ENCODE results near the gene SMTN. TPM values are rescaled to one million over a fixed set of nuclear protein-coding genes. Genes with fewer than 3 reads are reported as not detected.
A peak's percentile ranks its signal among the peaks of the same experiment; 100 is the strongest.
"Not testable (repeated sequence)": the region's sequence is repeated elsewhere in the genome, so short reads cannot be mapped to it uniquely, and the experiment has no call there.

The SMTN gene
- total RNA-seq, 1 donor from 2014 or later: 47.2 TPM

GRCh38 chr22:31075961-31076360, 5.2 kb upstream of the SMTN start:
- Mint-ChIP-seq H3K9me3 (ENCODE audit: low read depth) (no peaks in the 10 kb centered on the region), H3K4me1 (ENCODE audit: low read depth) (peaks cover 4% of the 10 kb centered on the region), H3K36me3 (ENCODE audit: low read depth) (no peaks in the 10 kb centered on the region), H3K27me3 (ENCODE audit: low read depth) (no peaks in the 10 kb centered on the region), H3K4me3 (ENCODE audit: unreplicated experiment) (no peak overlapping the region), H3K27ac (ENCODE audit: unreplicated experiment) (no peak overlapping the region)
- TF ChIP-seq CTCF (IDR thresholded peaks at IDR 0.05): no peak
- DNase-seq (ENCODE audit: low spot score): no peak

DNA sequence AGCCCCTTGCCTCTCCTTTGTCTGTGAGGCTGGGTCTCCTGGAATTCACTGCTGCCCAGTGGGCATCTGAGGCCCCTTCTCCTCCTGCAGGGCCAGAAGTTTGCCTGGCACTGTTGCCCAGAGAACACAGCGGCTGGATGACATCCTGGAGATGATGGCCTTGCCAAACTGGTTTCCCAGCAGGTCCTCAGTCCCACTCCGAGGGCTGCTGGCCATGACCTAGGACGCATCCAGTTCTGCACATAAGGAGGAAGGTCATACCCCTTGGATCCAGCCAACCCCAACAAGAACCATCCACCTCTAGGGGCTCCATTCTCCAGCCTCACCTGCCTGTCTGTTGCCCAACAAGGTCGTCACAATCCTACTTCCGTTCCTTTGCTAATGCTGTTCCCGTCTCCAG, 3.4 kb upstream of the SMTN start:
- Mint-ChIP-seq H3K4me3 (ENCODE audit: unreplicated experiment) (no peak overlapping the region), H3K27me3 (ENCODE audit: low read depth) (no peaks in the 10 kb centered on the region), H3K4me1 (ENCODE audit: low read depth) (peaks cover 17% of the 10 kb centered on the region), H3K36me3 (ENCODE audit: low read depth) (no peaks in the 10 kb centered on the region), H3K9me3 (ENCODE audit: low read depth) (no peaks in the 10 kb centered on the region), H3K27ac (ENCODE audit: unreplicated experiment) (no peak overlapping the region)
- no peak for DNase-seq (ENCODE audit: low spot score)
- no peak for TF ChIP-seq CTCF (IDR thresholded peaks at IDR 0.05)

DNA sequence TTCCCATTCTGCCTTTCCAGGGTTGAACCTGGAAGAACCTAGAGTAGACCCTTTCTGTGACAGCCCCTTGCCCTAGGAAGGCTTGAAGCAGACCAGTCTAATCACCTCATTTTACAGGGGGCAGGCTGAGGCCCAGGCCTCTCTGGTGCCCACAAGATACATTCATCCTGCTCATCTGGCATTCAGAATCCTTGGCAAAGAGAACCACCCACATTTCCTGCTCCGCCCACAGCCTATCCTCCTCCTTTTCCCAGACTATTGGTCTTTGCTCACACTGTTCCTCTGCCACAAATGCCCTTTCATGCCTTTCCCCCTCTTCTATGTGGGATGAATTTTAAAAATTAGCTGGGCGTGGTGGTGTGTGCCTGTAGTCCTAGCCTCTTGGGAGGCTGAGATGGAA, 2.7 kb upstream of the SMTN start:
- not testable (repeated sequence) for H3K36me3 Mint-ChIP-seq (ENCODE audit: low read depth); H3K27ac Mint-ChIP-seq (ENCODE audit: unreplicated experiment); H3K4me3 Mint-ChIP-seq (ENCODE audit: unreplicated experiment); DNase-seq (ENCODE audit: low spot score); H3K9me3 Mint-ChIP-seq (ENCODE audit: low read depth); H3K27me3 Mint-ChIP-seq (ENCODE audit: low read depth)
- H3K4me1 Mint-ChIP-seq (ENCODE audit: low read depth): peaks cover 24% of the 10 kb centered on the region

GRCh38 chr22:31079095-31079642, 1.9 kb upstream of the SMTN start:
- H3K4me1 Mint-ChIP-seq (ENCODE audit: low read depth): peaks cover 32% of the 10 kb centered on the region
- no peaks in the 10 kb centered on the region for H3K9me3 Mint-ChIP-seq (ENCODE audit: low read depth)
- TF ChIP-seq CTCF (IDR thresholded peaks at IDR 0.05): no peak
- H3K4me3 Mint-ChIP-seq (ENCODE audit: unreplicated experiment): no peak overlapping the region
- no peaks in the 10 kb centered on the region for H3K27me3 Mint-ChIP-seq (ENCODE audit: low read depth)
- H3K36me3 Mint-ChIP-seq (ENCODE audit: low read depth): no peaks in the 10 kb centered on the region
- no peak for DNase-seq (ENCODE audit: low spot score)
- no peak overlapping the region for H3K27ac Mint-ChIP-seq (ENCODE audit: unreplicated experiment)

- peak overlapping the region; percentile 88 for H3K4me3 Mint-ChIP-seq (ENCODE audit: unreplicated experiment)
- no peak for TF ChIP-seq CTCF (IDR thresholded peaks at IDR 0.05)
- no peaks in the 10 kb centered on the region for H3K36me3 Mint-ChIP-seq (ENCODE audit: low read depth)
- no peaks in the 10 kb centered on the region for H3K27me3 Mint-ChIP-seq (ENCODE audit: low read depth)
- no peak for DNase-seq (ENCODE audit: low spot score)
- peaks cover 37% of the 10 kb centered on the region for H3K4me1 Mint-ChIP-seq (ENCODE audit: low read depth)
- H3K27ac Mint-ChIP-seq (ENCODE audit: unreplicated experiment): peak overlapping the region; percentile 88
- H3K9me3 Mint-ChIP-seq (ENCODE audit: low read depth): no peaks in the 10 kb centered on the region
Observed at GRCh38 chr22:31080164-31080847, 812 bp upstream of the SMTN start.
